Measurements from ENCODE around the gene FAM50A. TPM values are rescaled to one million over a fixed set of nuclear protein-coding genes. Genes with fewer than 3 reads are reported as not detected.

Gene FAM50A, protein sequence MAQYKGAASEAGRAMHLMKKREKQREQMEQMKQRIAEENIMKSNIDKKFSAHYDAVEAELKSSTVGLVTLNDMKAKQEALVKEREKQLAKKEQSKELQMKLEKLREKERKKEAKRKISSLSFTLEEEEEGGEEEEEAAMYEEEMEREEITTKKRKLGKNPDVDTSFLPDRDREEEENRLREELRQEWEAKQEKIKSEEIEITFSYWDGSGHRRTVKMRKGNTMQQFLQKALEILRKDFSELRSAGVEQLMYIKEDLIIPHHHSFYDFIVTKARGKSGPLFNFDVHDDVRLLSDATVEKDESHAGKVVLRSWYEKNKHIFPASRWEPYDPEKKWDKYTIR
- total RNA-seq, result 34.7 and 46.1 TPM in 2 replicates

DNA sequence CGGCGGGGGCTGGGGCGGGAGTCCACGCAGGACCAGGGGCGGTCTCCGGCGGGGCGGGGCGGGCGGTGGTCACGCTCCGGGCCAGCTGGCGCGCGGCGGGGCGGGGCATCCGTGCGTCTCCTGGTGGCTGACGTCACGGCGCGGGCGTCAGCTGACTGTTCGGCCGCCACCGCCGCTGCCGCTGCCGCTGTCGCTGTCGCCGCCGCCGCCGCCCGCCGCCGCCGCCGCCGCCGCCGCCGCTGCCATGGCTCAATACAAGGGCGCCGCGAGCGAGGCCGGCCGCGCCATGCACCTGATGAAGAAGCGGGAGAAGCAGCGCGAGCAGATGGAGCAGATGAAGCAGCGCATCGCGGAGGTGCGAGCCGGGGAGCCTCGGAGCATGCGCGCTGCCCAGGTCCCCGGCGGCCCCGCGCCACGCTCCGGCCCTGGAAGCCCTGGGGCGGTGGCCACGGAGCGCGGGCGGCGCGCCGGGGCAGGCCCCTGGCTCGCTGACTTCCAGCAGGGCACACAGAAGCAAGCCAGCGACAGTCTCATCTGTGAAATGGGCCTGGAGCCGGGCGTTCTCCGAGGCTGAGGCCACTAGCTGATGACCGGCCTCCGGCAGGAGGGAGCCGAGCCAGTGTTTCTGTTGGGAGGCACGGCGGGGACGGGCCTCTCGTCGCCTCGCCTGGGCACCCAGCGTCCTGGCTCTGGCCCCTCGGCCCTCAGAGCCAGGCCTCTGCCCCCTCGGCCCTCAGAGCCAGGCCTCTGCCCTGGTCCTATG, at the start of gene FAM50A:
Gene FAM50A (plus strand): TSS at position 150 of the 763 bp plus-strand sequence. CDS start 95 bp downstream, at position 245.

DNA sequence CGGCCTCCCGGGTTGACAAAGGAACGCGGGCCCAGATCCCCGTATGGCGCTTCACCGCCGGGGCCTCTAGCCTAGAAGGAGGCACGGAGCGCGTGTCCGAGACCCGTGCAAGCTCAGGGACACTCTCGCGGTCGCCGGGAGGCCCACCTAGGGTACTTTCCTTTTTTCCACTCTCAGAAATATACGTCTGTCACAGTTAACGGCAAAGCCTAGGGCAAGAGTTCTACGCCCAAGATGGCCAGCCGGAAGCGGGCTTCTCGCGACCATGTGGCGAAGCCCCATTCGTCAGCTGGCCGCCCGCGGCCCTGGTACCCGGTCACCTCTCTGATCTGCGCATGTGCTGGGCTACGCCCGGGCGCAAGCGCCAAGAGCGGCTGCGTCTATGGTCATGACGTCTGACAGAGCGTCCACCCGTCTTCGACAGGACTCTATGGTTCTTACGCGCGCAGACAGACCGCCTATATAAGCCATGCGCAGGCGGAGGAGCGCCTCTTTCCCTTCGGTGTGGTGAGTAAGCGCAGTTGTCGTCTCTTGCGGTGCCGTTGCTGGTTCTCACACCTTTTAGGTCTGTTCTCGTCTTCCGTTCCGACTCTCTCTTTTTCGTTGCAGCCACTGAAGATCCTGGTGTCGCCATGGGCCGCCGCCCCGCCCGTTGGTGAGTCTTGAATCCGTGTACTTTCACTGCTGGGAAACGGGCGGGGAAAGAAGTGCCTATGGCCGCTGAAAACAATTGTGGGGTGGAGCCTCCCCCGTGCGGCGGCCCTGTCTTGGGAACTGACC, 45.9 kb upstream of the FAM50A start, which contains the start of gene RPL10:
Gene RPL10 (plus strand): TSS at position 490 of the 780 bp plus-strand sequence. CDS start 143 bp downstream, at position 633.

DNA sequence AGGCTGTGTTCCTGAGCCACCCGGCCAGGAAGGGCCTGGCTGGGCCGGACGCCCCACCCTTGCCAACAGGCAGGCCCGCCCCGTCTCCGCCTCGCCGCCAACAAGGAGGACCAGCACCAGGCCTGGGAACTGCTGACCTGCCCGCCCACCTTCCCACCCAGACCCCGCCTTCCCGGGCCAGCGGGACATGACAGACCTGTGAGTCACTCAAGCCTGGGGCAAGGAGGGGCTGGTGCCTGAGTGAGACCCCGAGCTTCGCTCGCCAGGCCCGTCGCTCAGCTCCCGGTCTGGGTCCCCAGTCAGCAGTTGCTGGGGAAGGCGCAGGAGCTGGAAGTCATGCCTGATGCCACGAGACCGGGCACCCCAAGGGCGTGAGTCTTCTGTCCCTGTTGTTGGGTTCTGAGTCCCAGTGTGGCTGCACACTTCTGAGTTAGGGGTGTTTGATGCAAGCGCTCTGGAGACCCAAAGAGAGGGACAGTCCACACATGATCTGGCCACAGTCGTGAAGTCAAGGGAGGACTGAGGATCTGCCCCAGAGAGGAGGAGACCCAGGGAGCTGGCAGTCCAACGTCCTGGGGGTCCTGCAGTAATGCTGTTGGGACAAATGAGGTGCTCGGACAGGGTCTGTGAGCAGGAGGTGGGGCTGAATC, 34.6 kb upstream of the FAM50A start, which contains the start of gene DNASE1L1:
Gene DNASE1L1 (minus strand): TSS at position 33 of the 650 bp plus-strand sequence. CDS start 3,686 bp downstream, outside the sequence.

DNA sequence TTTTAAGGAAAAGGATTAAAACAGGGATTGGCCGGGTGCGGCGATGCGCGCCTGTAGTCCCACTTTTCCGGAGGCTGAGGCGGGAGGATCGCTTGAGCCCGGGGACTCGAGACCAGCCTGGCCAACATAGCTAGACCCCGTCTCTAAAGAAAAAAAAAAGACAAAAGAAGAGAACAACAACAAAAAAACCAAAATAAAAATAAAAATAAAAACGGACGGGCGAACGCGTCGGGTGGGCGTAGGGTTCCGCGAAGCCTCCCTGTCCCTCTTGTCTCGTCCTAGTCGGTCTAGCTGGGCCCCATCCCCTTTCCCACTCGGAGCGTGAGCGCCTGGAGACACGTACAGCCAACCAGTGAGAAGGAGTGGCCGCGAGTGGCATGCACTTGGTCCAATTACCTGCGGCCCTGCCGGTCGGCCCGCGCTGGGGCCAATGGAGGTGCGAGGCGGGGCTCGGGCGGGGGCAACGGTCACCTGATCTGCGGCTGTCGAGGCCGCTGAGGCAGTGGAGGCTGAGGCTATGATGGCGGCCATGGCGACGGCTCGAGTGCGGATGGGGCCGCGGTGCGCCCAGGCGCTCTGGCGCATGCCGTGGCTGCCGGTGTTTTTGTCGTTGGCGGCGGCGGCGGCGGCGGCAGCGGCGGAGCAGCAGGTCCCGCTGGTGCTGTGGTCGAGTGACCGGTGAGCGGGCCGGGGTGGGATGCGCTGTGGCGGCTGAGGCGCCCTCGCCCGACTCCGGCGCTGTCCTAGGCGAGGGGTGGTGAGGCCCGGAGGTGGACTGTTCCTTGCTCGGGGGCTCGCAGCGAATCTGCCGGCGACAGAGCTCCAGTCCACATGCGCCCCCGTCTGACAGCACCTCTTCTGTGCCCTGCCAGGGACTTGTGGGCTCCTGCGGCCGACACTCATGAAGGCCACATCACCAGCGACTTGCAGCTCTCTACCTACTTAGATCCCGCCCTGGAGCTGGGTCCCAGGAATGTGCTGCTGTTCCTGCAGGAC, 15.5 kb upstream of the FAM50A start, which contains the start of gene ATP6AP1:
Gene ATP6AP1 (plus strand): TSS at position 502 of the 996 bp plus-strand sequence. CDS start 16 bp downstream, at position 518.

DNA sequence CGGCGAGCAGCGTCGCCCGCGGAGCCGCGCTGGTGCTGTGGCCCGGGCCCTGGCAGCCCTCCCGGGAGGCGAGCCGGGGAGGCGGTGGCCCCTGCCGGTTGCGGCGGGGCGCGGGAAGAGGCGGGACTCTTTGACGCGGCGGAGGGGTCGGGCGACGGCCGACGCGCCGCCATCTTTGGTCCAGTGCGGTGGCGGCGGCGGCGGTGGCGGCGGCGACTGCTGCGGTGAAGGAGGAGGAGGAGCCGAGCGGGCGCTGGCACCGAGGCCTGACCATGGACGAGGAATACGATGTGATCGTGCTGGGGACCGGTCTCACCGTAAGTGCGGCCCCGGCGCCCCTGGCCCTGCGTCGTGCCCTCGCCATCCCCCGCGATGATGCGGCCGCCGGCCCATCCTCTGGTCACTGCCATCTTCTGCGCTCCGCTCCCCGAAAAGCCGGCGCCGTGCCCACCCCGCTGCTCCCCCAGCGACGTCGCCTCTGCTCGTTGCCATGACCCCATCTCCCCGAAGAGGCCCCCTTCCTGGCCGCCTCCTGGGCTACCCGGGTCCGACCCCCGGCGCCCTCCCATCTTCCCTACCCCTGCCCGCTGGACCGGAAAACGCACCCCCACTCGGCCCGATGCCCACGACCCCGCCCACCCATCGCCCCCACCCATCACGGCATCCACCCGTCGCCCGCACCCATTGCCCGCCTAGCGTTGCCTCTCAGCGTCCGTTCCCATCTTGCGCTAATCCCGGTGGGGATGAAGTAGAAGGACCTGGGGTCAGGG, 6.8 kb upstream of the FAM50A start, which contains the start of gene GDI1:
Gene GDI1 (plus strand): TSS at position 172 of the 770 bp plus-strand sequence. CDS start 101 bp downstream, at position 273.

DNA sequence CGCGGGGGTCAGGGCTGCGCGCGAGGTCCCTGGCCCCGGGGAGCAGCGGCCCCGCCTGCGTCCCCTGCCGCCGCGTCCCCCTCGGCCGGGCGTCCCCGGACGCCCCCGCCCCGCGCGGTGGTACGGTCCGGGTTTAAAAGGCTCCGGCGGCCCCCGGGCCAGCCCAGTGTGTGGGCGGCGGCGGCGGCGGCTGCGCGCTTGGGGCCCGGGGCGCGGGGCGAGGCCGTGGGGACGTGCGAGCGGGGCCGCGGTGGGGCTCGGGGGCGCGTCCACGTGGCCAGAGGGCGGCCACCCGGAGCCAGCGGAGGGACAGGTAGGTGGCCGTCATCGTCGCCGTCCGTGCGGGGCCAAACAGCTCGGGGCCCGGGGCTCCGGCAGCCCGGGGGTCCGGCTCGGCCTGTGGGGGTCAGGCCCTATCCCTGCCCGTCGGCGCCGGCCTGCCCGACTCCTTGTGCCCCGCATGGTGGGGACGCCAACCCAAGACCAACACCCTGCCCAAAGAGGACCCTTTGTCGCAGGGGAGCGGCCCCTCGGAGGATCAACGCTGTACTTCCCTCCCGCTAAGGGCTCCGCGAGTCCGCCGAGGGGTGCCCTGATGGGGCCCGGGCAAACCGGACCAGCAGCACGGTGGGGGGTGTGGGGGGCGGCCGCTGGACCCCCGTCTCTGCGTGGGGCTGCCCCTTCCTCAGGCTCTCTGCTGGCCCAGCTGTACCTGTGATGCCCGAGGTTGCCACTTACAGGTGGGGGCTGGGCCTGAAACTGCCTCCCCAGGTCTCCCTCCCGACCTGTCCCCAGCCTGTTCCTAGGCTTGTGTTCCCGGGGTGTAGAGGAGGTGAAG, 14.4 kb downstream of the FAM50A start, which contains the start of gene PLXNA3:
Gene PLXNA3 (plus strand): TSS at position 166 of the 838 bp plus-strand sequence. CDS start 1,903 bp downstream, outside the sequence.

DNA sequence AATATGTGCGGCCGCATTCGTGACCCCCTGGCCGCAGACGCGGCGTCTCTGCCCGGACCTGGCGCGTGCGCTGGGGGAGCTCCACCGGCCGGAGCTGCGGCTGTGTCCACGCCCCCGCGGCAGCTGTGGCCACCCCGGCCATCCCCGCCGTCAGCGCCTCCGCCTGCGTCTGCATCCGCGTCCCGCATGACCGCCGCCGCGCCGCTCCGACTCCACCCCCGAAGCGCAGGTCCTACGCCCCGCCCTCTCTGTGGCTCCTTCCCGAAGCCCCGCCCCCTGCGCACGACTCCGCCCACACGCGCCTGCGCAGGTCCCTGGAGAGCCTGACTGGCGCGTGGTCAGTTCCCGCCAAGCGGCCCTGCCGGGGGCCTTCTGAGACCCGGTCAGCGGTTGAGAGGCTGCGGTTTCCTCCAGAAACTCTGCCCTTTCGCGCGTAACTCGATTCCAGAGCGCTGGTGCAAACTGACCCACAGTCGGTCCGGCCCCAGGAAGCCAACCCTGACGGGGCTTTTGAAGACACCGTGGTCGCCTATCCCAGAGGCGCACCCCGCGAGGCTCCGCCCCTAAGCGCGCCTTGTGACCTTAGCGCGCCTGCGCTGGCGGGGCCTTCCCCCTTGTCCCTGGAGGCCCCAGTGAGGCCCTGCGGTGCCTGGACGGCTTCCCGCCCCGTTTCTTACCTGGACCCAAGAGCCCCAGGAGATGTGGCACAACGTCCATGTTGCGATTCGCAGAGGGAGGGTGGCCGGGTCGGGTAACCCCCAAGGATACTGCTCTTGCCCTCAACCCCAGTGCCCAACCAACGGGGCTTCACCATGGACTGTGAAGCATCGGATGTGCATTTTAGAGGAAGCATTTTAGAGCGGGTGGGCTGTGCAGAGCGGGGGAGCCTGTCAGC, 35.0 kb downstream of the FAM50A start, which contains the start of gene LAGE3:
Gene LAGE3 (minus strand): TSS at position 554 of the 895 bp plus-strand sequence. CDS start 366 bp downstream, at position 188.

DNA sequence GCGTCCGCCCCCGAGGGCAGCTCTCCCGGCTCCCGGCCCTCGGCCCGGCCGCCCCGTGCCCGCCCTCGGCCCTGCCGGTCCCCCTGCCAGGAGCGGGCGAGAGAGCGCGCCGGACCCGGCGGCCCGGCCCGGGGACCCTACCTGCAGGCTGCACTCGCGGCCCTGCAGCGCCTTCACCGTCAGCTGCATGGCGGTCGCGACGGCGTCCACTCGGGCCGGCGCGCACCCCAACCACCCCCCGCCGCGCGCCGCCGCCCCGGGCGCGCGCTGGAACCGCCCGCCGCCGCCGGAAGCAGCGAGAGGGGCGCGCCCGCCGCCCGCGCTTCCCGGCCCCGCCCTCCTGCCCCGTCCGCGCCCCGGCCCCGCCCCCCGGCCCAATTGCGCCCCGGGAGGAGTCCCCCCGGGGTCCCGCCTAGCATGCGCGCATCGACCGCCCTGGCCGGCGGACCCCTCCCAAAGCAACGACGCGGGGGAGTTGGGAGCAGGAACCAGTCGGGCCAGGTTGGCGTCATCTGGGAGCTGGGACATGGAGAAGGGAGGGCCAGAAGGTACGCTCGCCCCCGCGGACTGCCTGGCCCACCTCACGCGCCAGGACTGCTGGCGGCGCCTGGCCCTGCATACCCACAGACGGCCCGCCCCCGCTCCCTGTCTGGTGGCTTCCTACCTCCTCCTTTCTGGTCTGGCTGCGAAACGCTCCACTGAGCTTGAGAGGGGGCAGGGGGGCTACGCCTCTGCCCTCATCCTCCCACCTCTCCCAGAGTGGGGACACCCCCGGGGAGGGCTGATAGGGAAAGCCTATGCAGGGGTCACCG, 42.7 kb downstream of the FAM50A start, which contains the start of gene UBL4A:
Gene UBL4A (minus strand): TSS at position 220 of the 812 bp plus-strand sequence. CDS start 31 bp downstream, at position 189.

DNA sequence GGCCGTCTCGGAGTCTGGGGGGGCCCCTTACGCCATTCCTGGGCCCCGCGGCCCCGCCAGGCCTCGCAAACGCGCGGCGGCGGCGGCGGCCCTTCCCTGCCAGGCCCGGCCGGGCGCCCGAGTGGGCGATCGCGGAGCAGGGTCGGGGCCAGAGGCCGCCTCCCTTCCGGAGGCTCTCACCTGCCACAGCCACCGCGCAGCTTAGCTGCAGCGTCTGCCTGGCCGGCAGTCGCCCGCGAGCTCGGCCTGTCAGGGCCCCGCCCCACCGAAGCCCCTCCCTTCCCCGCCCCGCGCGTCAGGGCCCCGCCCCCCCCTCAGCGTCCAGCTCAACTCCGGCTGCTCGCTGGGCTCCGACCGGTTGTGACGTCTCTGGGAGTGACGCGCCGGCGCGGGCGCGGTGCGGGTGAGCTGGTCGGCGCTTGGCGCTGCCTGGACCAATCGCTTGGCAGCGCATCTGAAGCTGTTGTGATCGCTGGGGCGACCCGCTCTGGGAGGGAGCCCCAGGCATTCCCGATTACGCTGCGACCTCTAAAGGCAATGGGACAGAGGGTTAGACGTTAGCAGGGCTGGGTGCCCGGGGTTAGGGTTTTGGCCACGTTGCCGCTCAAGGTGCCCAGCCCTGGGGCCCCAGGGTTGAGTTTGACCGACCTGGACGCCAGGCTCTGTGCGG, 46.6 kb downstream of the FAM50A start, which contains the start of gene SLC10A3:
Gene SLC10A3 (minus strand): TSS at position 216 of the 670 bp plus-strand sequence. CDS start 1,689 bp downstream, outside the sequence.

Other genes with a start within 250 kb of the FAM50A start
- not detected in 2 replicates for gene OPN1MW2, start 224.4 kb upstream of the FAM50A start, total RNA-seq
- not detected in 2 replicates for gene OPN1MW3, start 186.6 kb upstream of the FAM50A start, total RNA-seq
- gene TEX28, start 149.0 kb upstream of the FAM50A start, total RNA-seq, result not detected in 2 replicates
- not detected in 2 replicates for gene TKTL1, start 148.3 kb upstream of the FAM50A start, total RNA-seq
- gene FLNA, start 69.5 kb upstream of the FAM50A start, total RNA-seq, result 2,491 and 2,888 TPM in 2 replicates
- gene EMD, start 64.8 kb upstream of the FAM50A start, total RNA-seq, result 53.0 and 59.8 TPM in 2 replicates
- gene RPL10, start 45.8 kb upstream of the FAM50A start, total RNA-seq, result 5,163 and 5,241 TPM in 2 replicates
- gene DNASE1L1, start 34.9 kb upstream of the FAM50A start, total RNA-seq, result 32.3 and 68.7 TPM in 2 replicates
- 23.5 and 31.4 TPM in 2 replicates for gene TAFAZZIN, start 32.6 kb upstream of the FAM50A start, total RNA-seq
- gene ATP6AP1, start 15.5 kb upstream of the FAM50A start, total RNA-seq, result 45.0 and 81.4 TPM in 2 replicates
- gene GDI1, start 7.0 kb upstream of the FAM50A start, total RNA-seq, result 74.0 and 80.7 TPM in 2 replicates
- gene PLXNA3, start 14.1 kb downstream of the FAM50A start, total RNA-seq, result 19.6 and 26.1 TPM in 2 replicates
- gene LAGE3, start 35.1 kb downstream of the FAM50A start, total RNA-seq, result 18.4 and 23.7 TPM in 2 replicates
- gene UBL4A, start 42.5 kb downstream of the FAM50A start, total RNA-seq, result 49.4 and 62.1 TPM in 2 replicates
- gene SLC10A3, start 46.5 kb downstream of the FAM50A start, total RNA-seq, result 25.7 and 33.6 TPM in 2 replicates
- 28.8 and 51.0 TPM in 2 replicates for gene FAM3A, start 72.1 kb downstream of the FAM50A start, total RNA-seq
- 70.2 and 95.5 TPM in 2 replicates for gene G6PD, start 102.7 kb downstream of the FAM50A start, total RNA-seq
- gene IKBKG, start 103.5 kb downstream of the FAM50A start, total RNA-seq, result 15.5 and 17.6 TPM in 2 replicates
- not detected in 2 replicates for gene CTAG1A, start 141.0 kb downstream of the FAM50A start, total RNA-seq
- gene CTAG1B, start 175.1 kb downstream of the FAM50A start, total RNA-seq, result not detected in 2 replicates
- 2.8 TPM in 1 of 2 replicates, not detected in the other for gene CTAG2, start 209.4 kb downstream of the FAM50A start, total RNA-seq